K562 (cell line): Measurements from ENCODE around the gene FASTK. TPM values are rescaled to one million over a fixed set of nuclear protein-coding genes. Genes with fewer than 3 reads are reported as not detected.

Source experiments
- ATF7 ChIP-seq: fragments of 450-650 bp; IDR thresholded peaks from 2 replicates; pipeline ENCODE4 v1.7.1; 2014; ENCODE audit warnings: mild to moderate bottlenecking, moderate library complexity
- FOXJ2 ChIP-seq: fragments of 200-800 bp; sonication (Bioruptor generic); IDR thresholded peaks from 2 replicates; pipeline ENCODE4 v1.6.1; 2016; ENCODE audit warnings: missing genetic modification characterization, missing compliant biosample characterization
- MLLT1 ChIP-seq, 2 experiments: fragments of 450-650 bp; IDR thresholded peaks; 2 replicates each; pipeline ENCODE4 v1.6.1; 2016
- NFIC ChIP-seq: fragments of 450-650 bp; IDR thresholded peaks from 2 replicates; pipeline ENCODE4 v1.6.1; 2017; ENCODE audit warnings: mild to moderate bottlenecking, inconsistent platforms
- ZBTB5 ChIP-seq: fragments of 450-650 bp; IDR thresholded peaks from 2 replicates; pipeline ENCODE4 v1.6.1; 2017; ENCODE audit warnings: antibody characterized with exemption
- ZMIZ1 ChIP-seq, 2 experiments: fragments of 150-350 bp in 1 of 2; IDR thresholded peaks; 2 replicates each; pipeline ENCODE4 v1.6.1; 2012 to 2016; ENCODE audit warnings: low read depth in 2 of 2, low read length in 2 of 2, mild to moderate bottlenecking in 1 of 2, moderate library complexity in 1 of 2
- polyA plus RNA-seq, 8 experiments: library from polyadenylated mRNA; depleted of rRNA in 4 of 8; stranded (reverse) in 5 of 8; unstranded in 3 of 8; fragments of >200 nt; fragmentation: Nextera tagmentation in 2 of 8; fragmentation: Illumina TruSeq in 1 of 8; extraction: Ambion mirVana in 2 of 8; extraction: Trizol in 1 of 8; gene quantifications; 2 replicates each; pipeline versions ENCODE4 v1.2.1 to v1.2.3, GENCODE V29; 2011 to 2014; ENCODE audit warnings: inconsistent platforms in 1 of 8, missing spikeins in 1 of 8
- total RNA-seq, 7 experiments: library from RNA; depleted of rRNA in 6 of 7; stranded (reverse); fragments of >200 nt in 6 of 7; fragmentation: Illumina TruSeq in 2 of 7; extraction: Trizol in 2 of 7; gene quantifications; 2 replicates each; pipeline versions ENCODE4 v1.2.1 to v1.2.3, GENCODE V29; 2011 to 2021; ENCODE audit warnings: low replicate concordance in 1 of 7
- TF ChIP-seq, protein P1 (sequence below), 2 experiments: IDR thresholded peaks; 2 replicates each; pipeline ENCODE4 v1.6.1; 2011; ENCODE audit warnings: borderline replicate concordance in 1 of 2, control low read depth in 1 of 2, low read depth in 1 of 2, low read length in 1 of 2, mild to moderate bottlenecking in 1 of 2, mixed read lengths in 1 of 2, moderate library complexity in 1 of 2; ENCODE audit not compliant: insufficient read depth in 1 of 2, insufficient read length in 1 of 2, poor library complexity in 1 of 2, severe bottlenecking in 1 of 2; ENCODE audit errors: extremely low read depth in 1 of 2
- TF ChIP-seq, protein P2 (sequence below): sonication (generic); formaldehyde crosslinking; IDR thresholded peaks from 2 replicates; pipeline ENCODE4 v1.8.0; 2022; ENCODE audit warnings: mild to moderate bottlenecking, missing genetic modification reagents

Gene FASTK
- total and polyA plus RNA-seq, 9 of the 15 experiments (the other 6 are each of a cell fraction or from before 2014, with no cell fraction given), result 0.51 to 150 (median 48.2) TPM

- TF ChIP-seq ZMIZ1 (IDR thresholded peaks at IDR 0.05; ENCODE audit: low read depth in 2 of 2, low read length in 2 of 2), result no peak; a peak in 1 of 4 replicates
- no peak for TF ChIP-seq ZBTB5
- TF ChIP-seq, protein P1, sequence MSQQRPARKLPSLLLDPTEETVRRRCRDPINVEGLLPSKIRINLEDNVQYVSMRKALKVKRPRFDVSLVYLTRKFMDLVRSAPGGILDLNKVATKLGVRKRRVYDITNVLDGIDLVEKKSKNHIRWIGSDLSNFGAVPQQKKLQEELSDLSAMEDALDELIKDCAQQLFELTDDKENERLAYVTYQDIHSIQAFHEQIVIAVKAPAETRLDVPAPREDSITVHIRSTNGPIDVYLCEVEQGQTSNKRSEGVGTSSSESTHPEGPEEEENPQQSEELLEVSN (IDR thresholded peaks at IDR 0.05; ENCODE audit: borderline replicate concordance in 1 of 2, extremely low read depth in 1 of 2, insufficient read depth in 1 of 2, insufficient read length in 1 of 2, low read depth in 1 of 2, low read length in 1 of 2, poor library complexity in 1 of 2, severe bottlenecking in 1 of 2), result peak in 1 of 2 experiments; percentile 6
- peak in 1 of 2 experiments; percentile 65; a peak in 1 of 4 replicates for TF ChIP-seq MLLT1 (IDR thresholded peaks at IDR 0.05)
- peak; percentile 97 for TF ChIP-seq ATF7
- TF ChIP-seq, protein P2, sequence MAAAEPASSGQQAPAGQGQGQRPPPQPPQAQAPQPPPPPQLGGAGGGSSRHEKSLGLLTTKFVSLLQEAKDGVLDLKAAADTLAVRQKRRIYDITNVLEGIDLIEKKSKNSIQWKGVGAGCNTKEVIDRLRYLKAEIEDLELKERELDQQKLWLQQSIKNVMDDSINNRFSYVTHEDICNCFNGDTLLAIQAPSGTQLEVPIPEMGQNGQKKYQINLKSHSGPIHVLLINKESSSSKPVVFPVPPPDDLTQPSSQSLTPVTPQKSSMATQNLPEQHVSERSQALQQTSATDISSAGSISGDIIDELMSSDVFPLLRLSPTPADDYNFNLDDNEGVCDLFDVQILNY, result no peak
- peak; percentile 85 for TF ChIP-seq FOXJ2 (tag)
- peak; percentile 24; the same call in 1 of the 2 replicates for TF ChIP-seq NFIC
These were observed 22.4 kb downstream of the FASTK start (continued) for GRCh38 chr7:151057989-151058780.
